ENCODE measurements around the gene RBM47.

RBM47 gene

GRCh38 chr4:40594261-40595178, 35.1 kb downstream of the RBM47 start:
- TF ChIP-seq CTCF (conservative IDR thresholded peaks at IDR 0.05; ENCODE audit: low read depth, low read length), result no peak
- no peak overlapping the region for H3K4me3 ChIP-seq (ENCODE audit: low read length)
- DNase-seq (ENCODE audit: low read depth), result peak; percentile 45

GRCh38 chr4:40592034-40592433, 37.6 kb downstream of the RBM47 start:
- TF ChIP-seq CTCF (conservative IDR thresholded peaks at IDR 0.05; ENCODE audit: low read depth, low read length), result no peak
- DNase-seq (ENCODE audit: low read depth), result no peak
- no peak overlapping the region for H3K4me3 ChIP-seq (ENCODE audit: low read length)

GRCh38 chr4:40587826-40588225, 41.8 kb downstream of the RBM47 start:
- DNase-seq (ENCODE audit: low read depth), result no peak
- no peak for TF ChIP-seq CTCF (conservative IDR thresholded peaks at IDR 0.05; ENCODE audit: low read depth, low read length)
- no peak overlapping the region for H3K4me3 ChIP-seq (ENCODE audit: low read length)

- no peak for DNase-seq (ENCODE audit: low read depth)
- TF ChIP-seq CTCF (conservative IDR thresholded peaks at IDR 0.05; ENCODE audit: low read depth, low read length), result no peak
- H3K4me3 ChIP-seq (ENCODE audit: low read length), result no peak overlapping the region
Measured at GRCh38 chr4:40587351-40587750, 42.3 kb downstream of the RBM47 start.

- no peak overlapping the region for H3K4me3 ChIP-seq (ENCODE audit: low read length)
- no peak for DNase-seq (ENCODE audit: low read depth)
- no peak for TF ChIP-seq CTCF (conservative IDR thresholded peaks at IDR 0.05; ENCODE audit: low read depth, low read length)
Measured at GRCh38 chr4:40586729-40587128, 42.9 kb downstream of the RBM47 start.

GRCh38 chr4:40586034-40586433, 43.6 kb downstream of the RBM47 start:
- no peak for DNase-seq (ENCODE audit: low read depth)
- no peak overlapping the region for H3K4me3 ChIP-seq (ENCODE audit: low read length)
- no peak for TF ChIP-seq CTCF (conservative IDR thresholded peaks at IDR 0.05; ENCODE audit: low read depth, low read length)

GRCh38 chr4:40585201-40585799, 44.4 kb downstream of the RBM47 start:
- DNase-seq (ENCODE audit: low read depth), result no peak
- no peak for TF ChIP-seq CTCF (conservative IDR thresholded peaks at IDR 0.05; ENCODE audit: low read depth, low read length)
- H3K4me3 ChIP-seq (ENCODE audit: low read length), result no peak overlapping the region

All from retinal pigment epithelial cell (primary cell).